Caki2 (cell line): ENCODE measurements around the gene CFAP97. TPM values are rescaled to one million over a fixed set of nuclear protein-coding genes. Genes with fewer than 3 reads are reported as not detected.
"Not testable (repeated sequence)": the region's sequence is repeated elsewhere in the genome, so short reads cannot be mapped to it uniquely, and the experiment has no call there.

Source experiments
- DNase-seq: peaks from one replicate; pipeline ENCODE4 v3.0.0-alpha.2; 2015; ENCODE audit warnings: low read depth
- in situ Hi-C: cut with HindIII; loops from 2 replicates; pipeline ENCODE4 v1.10.0; 2016; ENCODE audit warnings: low sequenced_read_pairs, low pct_unique_long_range_greater_than_20kb, mixed read lengths
- total RNA-seq: library from RNA; depleted of rRNA; stranded (reverse); fragments of >200 nt; shearing (Covaris generic); gene quantifications from 2 replicates; pipeline ENCODE4 v1.2.3, GENCODE V29; 2014; ENCODE audit warnings: low replicate concordance

CFAP97 gene
- total RNA-seq, 1 experiment from 2014 or later: 14.1 TPM

GRCh38 chr4:185227131-185227551 lies 23.3 kb upstream of the CFAP97 start:
- DNase-seq: peak; percentile 63
- in situ Hi-C loops: no loop called here

- DNase-seq: no peak
- in situ Hi-C loops: no loop called here
Measured at GRCh38 chr4:185225940-185226339, 22.1 kb upstream of the CFAP97 start.

GRCh38 chr4:185224597-185224996 lies 20.8 kb upstream of the CFAP97 start:
- DNase-seq: no peak
- in situ Hi-C loops: no loop called here

- in situ Hi-C loops: no loop called here
Measured at GRCh38 chr4:185222598-185222997, 18.8 kb upstream of the CFAP97 start.

GRCh38 chr4:185221912-185222311 lies 18.1 kb upstream of the CFAP97 start:
- in situ Hi-C loops: no loop called here
- no peak for DNase-seq

More at GRCh38 chr4:185222598-185222997, 18.8 kb upstream of the CFAP97 start:
- no peak for DNase-seq

- DNase-seq: no peak
- in situ Hi-C loops: no loop called here
Measured at GRCh38 chr4:185221491-185221890, 17.7 kb upstream of the CFAP97 start.

GRCh38 chr4:185219551-185220344 lies 15.9 kb upstream of the CFAP97 start:
- DNase-seq: no peak
- in situ Hi-C loops: no loop called here

- in situ Hi-C loops: no loop called here
- no peak for DNase-seq
Measured at GRCh38 chr4:185218312-185218711, 14.5 kb upstream of the CFAP97 start.

GRCh38 chr4:185217408-185217975 lies 13.7 kb upstream of the CFAP97 start:
- in situ Hi-C loops: no loop called here
- no peak for DNase-seq

GRCh38 chr4:185215261-185215660 lies 11.5 kb upstream of the CFAP97 start:
- no peak for DNase-seq

GRCh38 chr4:185213877-185214276 lies 10.1 kb upstream of the CFAP97 start:
- in situ Hi-C loops: no loop called here
- no peak for DNase-seq

More at GRCh38 chr4:185215261-185215660, 11.5 kb upstream of the CFAP97 start:
- in situ Hi-C loops: no loop called here

- DNase-seq: no peak
- in situ Hi-C loops: no loop called here
Measured at GRCh38 chr4:185212581-185212980, 8.8 kb upstream of the CFAP97 start.

- DNase-seq: no peak
- in situ Hi-C loops: no loop called here
Measured at GRCh38 chr4:185211641-185212040, 7.8 kb upstream of the CFAP97 start.

GRCh38 chr4:185211035-185211434 lies 7.2 kb upstream of the CFAP97 start:
- DNase-seq: no peak
- in situ Hi-C loops: no loop called here

GRCh38 chr4:185210102-185210981 lies 6.5 kb upstream of the CFAP97 start:
- in situ Hi-C loops: no loop called here
- peak; percentile 44 for DNase-seq

GRCh38 chr4:185209852-185210101 lies 6.0 kb upstream of the CFAP97 start:
- in situ Hi-C loops, DNase-seq: not testable (repeated sequence)

GRCh38 chr4:185209031-185209851 lies 5.4 kb upstream of the CFAP97 start, which contains the start of gene SNX25:
Gene SNX25, plus strand, starts transcription at chr4:185209598. Its CDS starts 229 bp downstream, at chr4:185209827.
- peak; percentile 88 for DNase-seq
- in situ Hi-C loops: no loop called here

- no peak for DNase-seq
- in situ Hi-C loops: no loop called here
Measured at GRCh38 chr4:185207466-185207865, 3.7 kb upstream of the CFAP97 start.
